ENCODE measurements around the gene TMEM198.

DNA sequence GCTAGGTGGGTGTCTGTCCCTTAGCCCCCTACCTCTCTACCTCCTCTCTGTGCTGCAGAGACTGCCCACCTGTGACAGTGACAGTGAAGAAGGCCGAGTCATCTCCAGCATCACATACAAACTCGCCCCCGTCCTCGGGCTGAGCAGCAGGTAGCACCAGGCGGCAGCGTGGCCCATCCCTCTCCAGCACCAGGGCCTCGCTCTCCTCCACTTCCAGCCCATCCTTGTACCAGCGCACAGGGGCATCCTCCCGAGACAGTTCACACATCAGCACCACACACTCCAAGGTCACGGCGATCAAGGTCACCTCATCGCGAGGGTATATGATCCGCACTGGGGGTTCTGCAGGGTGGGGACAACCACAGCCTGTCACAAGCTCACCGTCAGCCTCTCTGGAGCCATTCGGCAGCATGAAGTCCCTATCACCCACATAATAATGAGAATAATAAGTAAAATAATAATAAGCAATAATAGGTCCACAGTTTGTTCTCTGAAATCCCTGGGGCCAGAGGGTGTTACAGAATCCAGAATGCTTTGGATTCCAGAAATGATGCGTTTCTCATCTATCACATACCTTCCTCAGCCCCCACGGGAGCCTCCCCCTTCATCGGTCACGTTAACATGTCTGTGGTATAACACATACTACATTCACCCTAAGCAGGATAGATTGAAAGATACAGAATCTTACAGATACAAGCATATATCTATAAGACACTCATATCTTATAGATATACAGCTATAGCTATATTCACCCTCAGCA, 15.5 kb downstream of the TMEM198 start:
- TF ChIP-seq FOXM1 (IDR thresholded peaks at IDR 0.05; ENCODE audit: borderline replicate concordance) = no peak
- TF ChIP-seq ELF4 (IDR thresholded peaks at IDR 0.05) = no peak
- no peak for TF ChIP-seq ARNT (IDR thresholded peaks at IDR 0.05)
- no peak for TF ChIP-seq FOXK2 (IDR thresholded peaks at IDR 0.05)
- no peak for TF ChIP-seq L3MBTL2 (conservative IDR thresholded peaks at IDR 0.05)
- no peak for TF ChIP-seq SUZ12 (IDR thresholded peaks at IDR 0.05)

Data from HEK293T (cell line).